Esophagus squamous epithelium (tissue), 5 donors: Measurements from ENCODE around the gene RETREG1. TPM values are rescaled to one million over a fixed set of nuclear protein-coding genes. Genes with fewer than 3 reads are reported as not detected.

Experiments used
- DNase-seq: peaks from one replicate; lab custom pipeline; 2025; lab: John Stamatoyannopoulos, UW
- H3K27ac ChIP-seq, 4 donors: fragments of 200-600 bp; sonication (generic); one replicate each; pipeline ENCODE4 v1.5.1; 2016 to 2019; ENCODE audit warnings: mild to moderate bottlenecking in 1 of 4
- H3K27me3 ChIP-seq, 4 donors: fragments of 200-600 bp; sonication (generic); 1 replicate in 3 of 4; 2 replicates in 1 of 4; pipeline versions ENCODE4 v1.5.1 to v1.6.0; 2017 to 2021; ENCODE audit warnings: antibody characterized with exemption in 1 of 4
- H3K36me3 ChIP-seq, 3 donors: fragments of 200-600 bp; sonication (generic); one replicate each; pipeline ENCODE4 v1.5.1; 2016 to 2019
- H3K4me1 ChIP-seq, 3 donors: fragments of 200-600 bp; sonication (generic); one replicate each; pipeline ENCODE4 v1.5.1; 2017 to 2019
- H3K4me3 ChIP-seq, 4 donors: fragments of 200-600 bp; sonication (generic); 1 replicate in 3 of 4; 2 replicates in 1 of 4; pipeline ENCODE4 v1.5.1; 2016 to 2019; ENCODE audit warnings: mild to moderate bottlenecking in 2 of 4, moderate library complexity in 1 of 4
- H3K9me3 ChIP-seq, 3 donors: fragments of 200-600 bp; sonication (generic); one replicate each; pipeline ENCODE4 v1.5.1; 2016 to 2019
- POLR2A ChIP-seq, 4 donors: fragments of 450-650 bp; IDR thresholded peaks; one replicate each; pipeline ENCODE4 v1.6.1; 2017; ENCODE audit warnings: antibody characterized with exemption in 4 of 4, mild to moderate bottlenecking in 4 of 4, moderate library complexity in 3 of 4
- WGBS, 2 donors: methylation state at CpG; one replicate each; pipeline ENCODE4 v1.1.5; 2018; 5-methylcytosine and 5-hydroxymethylcytosine counted together
- intact Hi-C: fragments of 100-400 bp; cut with DNase I; formaldehyde crosslinking; loops from one replicate; pipeline ENCODE4 v1.15.0; 2022
- total RNA-seq, 4 donors: library from RNA; depleted of rRNA; stranded (reverse); fragments of >200 nt; gene quantifications; one replicate each; pipeline ENCODE4 v1.1.0, GENCODE V29; 2016
- TF ChIP-seq, protein P1 (sequence below), 6 experiments: fragments of 450-650 bp in 4 of 6; fragments of 200-600 bp in 2 of 6; sonication (generic) in 2 of 6; IDR thresholded peaks; one replicate each; pipeline ENCODE4 v1.5.1; 2016 to 2019; ENCODE audit warnings: antibody characterized with exemption in 6 of 6, mild to moderate bottlenecking in 4 of 6, moderate library complexity in 4 of 6
- donor health status: DM: yes; HTN: yes; CAD: no.

RETREG1 gene
- total RNA-seq, 4 donors from 2014 or later, result 0.68 to 6.1 (median 3.9) TPM

DNA sequence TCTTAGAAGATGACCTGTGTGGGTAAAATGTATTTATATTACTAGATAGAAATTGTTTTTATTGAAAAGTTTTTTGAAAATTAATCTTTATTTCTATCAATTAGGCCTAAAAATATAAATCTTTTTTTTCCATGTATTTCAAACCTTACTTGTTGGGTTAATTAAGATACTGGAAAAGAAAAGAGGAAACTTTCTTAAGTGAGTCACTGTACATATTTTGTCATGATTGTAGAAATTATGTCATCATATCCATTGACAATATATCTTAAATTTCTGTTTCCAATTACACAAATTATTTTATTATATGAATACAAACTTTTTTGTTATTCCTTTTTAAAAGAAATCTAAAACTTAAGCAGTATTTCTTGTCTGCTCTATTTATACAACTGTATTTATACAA is 53.1 kb downstream of the RETREG1 start:
- no peak for TF ChIP-seq POLR2A (IDR thresholded peaks at IDR 0.05)
- TF ChIP-seq, protein P1, sequence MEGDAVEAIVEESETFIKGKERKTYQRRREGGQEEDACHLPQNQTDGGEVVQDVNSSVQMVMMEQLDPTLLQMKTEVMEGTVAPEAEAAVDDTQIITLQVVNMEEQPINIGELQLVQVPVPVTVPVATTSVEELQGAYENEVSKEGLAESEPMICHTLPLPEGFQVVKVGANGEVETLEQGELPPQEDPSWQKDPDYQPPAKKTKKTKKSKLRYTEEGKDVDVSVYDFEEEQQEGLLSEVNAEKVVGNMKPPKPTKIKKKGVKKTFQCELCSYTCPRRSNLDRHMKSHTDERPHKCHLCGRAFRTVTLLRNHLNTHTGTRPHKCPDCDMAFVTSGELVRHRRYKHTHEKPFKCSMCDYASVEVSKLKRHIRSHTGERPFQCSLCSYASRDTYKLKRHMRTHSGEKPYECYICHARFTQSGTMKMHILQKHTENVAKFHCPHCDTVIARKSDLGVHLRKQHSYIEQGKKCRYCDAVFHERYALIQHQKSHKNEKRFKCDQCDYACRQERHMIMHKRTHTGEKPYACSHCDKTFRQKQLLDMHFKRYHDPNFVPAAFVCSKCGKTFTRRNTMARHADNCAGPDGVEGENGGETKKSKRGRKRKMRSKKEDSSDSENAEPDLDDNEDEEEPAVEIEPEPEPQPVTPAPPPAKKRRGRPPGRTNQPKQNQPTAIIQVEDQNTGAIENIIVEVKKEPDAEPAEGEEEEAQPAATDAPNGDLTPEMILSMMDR (IDR thresholded peaks at IDR 0.05), result no peak
- no peaks in the 10 kb centered on the region for H3K27me3 ChIP-seq
- H3K9me3 ChIP-seq, result no peaks in the 10 kb centered on the region
- H3K36me3 ChIP-seq, result no peaks in the 10 kb centered on the region
- H3K4me3 ChIP-seq, result no peak overlapping the region
- H3K4me1 ChIP-seq, result no peaks in the 10 kb centered on the region
- DNase-seq, result no peak
- H3K27ac ChIP-seq, result no peak overlapping the region
- intact Hi-C loops, result no loop called here

DNA sequence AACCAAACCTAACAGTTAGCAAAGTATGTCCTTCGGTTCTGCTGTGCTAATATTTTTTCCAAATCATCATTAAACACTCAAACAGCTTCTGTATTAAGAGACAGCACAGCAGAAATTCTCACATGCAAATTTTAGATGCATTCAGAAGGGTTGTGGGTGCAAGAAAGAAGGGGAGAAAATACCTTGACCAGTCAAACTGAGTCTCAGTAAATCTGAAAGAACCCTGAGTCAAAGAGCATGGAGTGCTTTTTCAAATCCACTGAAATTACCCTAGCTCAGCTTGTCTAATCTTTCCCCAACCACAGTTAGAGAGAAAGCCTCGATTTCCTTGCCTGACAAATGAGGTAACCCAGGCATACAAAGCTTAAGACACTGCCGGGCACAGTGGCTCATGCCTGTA is 55.1 kb downstream of the RETREG1 start:
- TF ChIP-seq, protein P1 (IDR thresholded peaks at IDR 0.05), result no peak
- TF ChIP-seq POLR2A (IDR thresholded peaks at IDR 0.05), result no peak
- WGBS, 2 donors, result 83% methylated on average over 3 of the region's 3 CpGs
- intact Hi-C loops, result no loop called here
- Histone ChIP-seq H3K27me3 (no peaks in the 10 kb centered on the region), H3K36me3 (no peaks in the 10 kb centered on the region), H3K27ac (no peak overlapping the region), H3K4me3 (no peak overlapping the region), H3K9me3 (no peaks in the 10 kb centered on the region), H3K4me1 (no peaks in the 10 kb centered on the region)
- no peak for DNase-seq

DNA sequence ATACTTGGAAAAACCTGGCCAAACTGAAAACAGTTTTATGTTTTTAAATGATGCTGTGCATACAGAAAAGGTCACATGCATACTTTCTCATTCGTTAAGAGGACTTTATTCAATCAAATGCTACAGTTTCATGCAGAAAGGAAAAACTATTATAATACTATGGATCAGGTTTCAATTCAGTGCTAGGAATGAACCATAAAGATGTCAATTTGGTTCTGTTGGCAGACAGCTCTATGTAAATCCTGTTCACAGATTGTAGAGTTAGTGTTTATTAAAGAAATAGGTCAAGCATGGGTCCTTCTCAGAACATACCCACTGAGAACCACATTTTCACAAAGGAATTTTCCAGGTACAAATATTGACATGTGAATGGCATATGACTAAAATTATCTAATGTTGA is 57.1 kb downstream of the RETREG1 start:
- intact Hi-C loops, result no loop called here
- WGBS, 2 donors, result 84 to 88% methylated on average over 1 of the region's 1 CpG
- TF ChIP-seq, protein P1 (IDR thresholded peaks at IDR 0.05), result no peak
- TF ChIP-seq POLR2A (IDR thresholded peaks at IDR 0.05), result no peak
- no peak for DNase-seq
- Histone ChIP-seq H3K4me1 (no peaks in the 10 kb centered on the region), H3K27ac (no peak overlapping the region), H3K9me3 (no peaks in the 10 kb centered on the region), H3K36me3 (no peaks in the 10 kb centered on the region), H3K4me3 (no peak overlapping the region), H3K27me3 (no peaks in the 10 kb centered on the region)

DNA sequence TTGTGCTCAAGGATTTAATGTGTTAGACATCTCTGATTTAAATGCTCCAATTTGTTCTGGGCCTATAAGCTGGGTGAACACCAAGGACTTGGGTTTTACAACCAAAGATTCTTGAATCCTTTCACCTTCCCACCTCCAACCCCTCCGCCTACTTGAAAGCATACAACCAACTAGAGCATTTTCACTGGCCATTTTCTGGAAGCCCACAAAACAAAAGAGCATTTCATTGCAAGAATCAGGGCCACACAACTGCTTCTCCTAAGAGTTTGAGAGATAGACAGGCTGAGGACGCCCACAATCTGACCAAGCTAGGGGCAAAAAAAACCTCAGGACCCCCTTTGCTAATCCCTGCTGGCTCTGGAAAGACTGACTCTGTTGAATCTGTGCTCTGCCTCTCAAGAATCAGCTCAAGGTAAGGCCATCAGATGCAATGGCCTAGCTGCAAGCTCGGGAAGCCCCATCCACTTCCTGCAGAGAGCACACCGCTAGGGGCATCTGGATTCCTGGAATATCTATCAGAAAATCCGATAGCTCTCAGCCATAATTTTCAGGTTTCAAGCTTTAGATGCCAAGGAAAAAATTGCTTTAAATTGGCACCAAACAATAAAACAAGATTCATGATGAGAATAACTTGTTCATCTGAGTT is 57.7 kb downstream of the RETREG1 start:
- no peaks in the 10 kb centered on the region for H3K9me3 ChIP-seq
- intact Hi-C loops, result no loop called here
- WGBS, 2 donors, result 79 to 86% methylated on average over 5 of the region's 5 CpGs
- no peak overlapping the region for H3K4me3 ChIP-seq
- H3K27ac ChIP-seq, result no peak overlapping the region
- H3K36me3 ChIP-seq, result no peaks in the 10 kb centered on the region
- no peaks in the 10 kb centered on the region for H3K27me3 ChIP-seq
- no peaks in the 10 kb centered on the region for H3K4me1 ChIP-seq
- TF ChIP-seq POLR2A (IDR thresholded peaks at IDR 0.05), result no peak
- TF ChIP-seq, protein P1 (IDR thresholded peaks at IDR 0.05), result no peak
- no peak for DNase-seq

DNA sequence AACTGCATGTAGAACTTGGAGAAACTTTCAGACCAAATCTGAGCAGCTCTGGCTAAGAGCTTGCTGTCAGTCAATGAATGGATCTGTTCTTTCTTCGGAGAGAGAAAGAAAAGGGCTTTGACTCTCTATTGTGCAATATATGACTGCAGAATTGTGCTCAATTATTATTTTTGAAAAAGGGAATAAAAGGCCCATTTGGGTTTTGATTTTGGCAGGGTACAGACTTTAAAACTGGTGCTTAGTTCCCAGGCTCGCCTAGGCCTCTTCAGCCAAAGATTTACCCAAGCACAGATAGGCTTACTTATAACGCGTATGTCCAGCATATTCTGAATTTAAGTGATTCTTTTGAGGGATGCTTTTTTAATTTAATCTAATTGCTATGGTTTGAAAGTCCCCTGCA is 59.3 kb downstream of the RETREG1 start:
- no peak for DNase-seq
- Histone ChIP-seq H3K4me1 (peaks cover 0 to 2% (median 0%) of the 10 kb centered on the region in 3 donors), H3K4me3 (no peak overlapping the region), H3K36me3 (no peaks in the 10 kb centered on the region), H3K9me3 (no peaks in the 10 kb centered on the region), H3K27me3 (no peaks in the 10 kb centered on the region), H3K27ac (no peak overlapping the region)
- WGBS, 2 donors, result 87 to 91% methylated on average over 4 of the region's 4 CpGs
- intact Hi-C loops, result no loop called here
- TF ChIP-seq, protein P1 (IDR thresholded peaks at IDR 0.05), result no peak
- no peak for TF ChIP-seq POLR2A (IDR thresholded peaks at IDR 0.05)
